HCT116 (cell line): ENCODE data around the gene PCNT. TPM values are rescaled to one million over a fixed set of nuclear protein-coding genes. Genes with fewer than 3 reads are reported as not detected.

ENCODE experiments used
- ATAC-seq: fragments of 200-7000 bp; cut with Tn5 transposase; 2 replicates; pipeline ENCODE4 v1.9.1; 2020; ENCODE audit warnings: mild to moderate bottlenecking, moderate library complexity
- BruUV-seq: library from RNA; stranded (reverse); fragments of 400-500 nt; replicated peaks from 2 replicates; lab custom pipeline; 2021; lab: Mats Ljungman, UMichigan
- CTCF ChIA-PET: fragments of 300-600 bp; sonication (Branson Sonifier 250); formaldehyde crosslinking; loops from one replicate; lab custom pipeline; 2021; ENCODE audit warnings: antibody characterized with exemption; lab: Charles Lee
- POLR2A ChIA-PET: fragments of 300-600, 350-600 bp; sonication (Branson Sonifier 250); formaldehyde crosslinking; loops from one replicate; lab custom pipeline; 2021; ENCODE audit warnings: antibody characterized with exemption; lab: Charles Lee
- RAD21 ChIA-PET, 2 experiments: fragments of 300-600 bp; sonication (Branson Sonifier 250); formaldehyde crosslinking; loops; one replicate each; lab custom pipeline; 2023; ENCODE audit warnings: low total read pairs in 2 of 2; ENCODE audit not compliant: uncharacterized antibody in 2 of 2, unreplicated experiment in 2 of 2, low non-redundant PET in 1 of 2; lab: Charles Lee
- DNase-seq: peaks from one replicate; pipeline ENCODE4 v3.0.0-alpha.2; 2010; ENCODE audit warnings: low read depth, low spot score
- H2AFZ ChIP-seq: fragments of 200-600 bp; shearing (Covaris generic), sonication (generic); 2 replicates; pipeline ENCODE4 v1.6.1; 2017; ENCODE audit warnings: low read depth, mixed run types, mixed read lengths, antibody characterized with exemption, low read length; ENCODE audit not compliant: poor library complexity, severe bottlenecking
- H3K27ac ChIP-seq: 2 replicates; pipeline ENCODE4 v1.5.1; 2012; ENCODE audit warnings: low read depth, low read length
- H3K27me3 ChIP-seq: fragments of 200-600 bp; sonication (generic); 2 replicates; pipeline ENCODE4 v1.6.1; 2016; ENCODE audit warnings: mixed run types, low read length, mixed read lengths; ENCODE audit not compliant: insufficient read depth
- H3K36me3 ChIP-seq, 2 experiments: fragments of 200-500 bp in 1 of 2; fragments of 200-600 bp in 1 of 2; sonication (Bioruptor generic) in 1 of 2; sonication (generic) in 1 of 2; 2 replicates each; pipeline versions ENCODE4 v1.5.1 to v1.6.1; 2014 to 2016; ENCODE audit warnings: low read length in 2 of 2, inconsistent platforms in 1 of 2, mixed read lengths in 1 of 2, mixed run types in 1 of 2; ENCODE audit not compliant: insufficient read depth in 2 of 2, control insufficient read depth in 1 of 2
- H3K4me1 ChIP-seq, 2 experiments: fragments of 200-600 bp in 1 of 2; sonication (generic) in 1 of 2; 2 replicates each; pipeline versions ENCODE4 v1.5.1 to v1.6.1; 2012 to 2017; ENCODE audit warnings: low read length in 2 of 2, inconsistent platforms in 1 of 2, mild to moderate bottlenecking in 1 of 2, mixed read lengths in 1 of 2, mixed run types in 1 of 2, moderate library complexity in 1 of 2; ENCODE audit not compliant: insufficient read depth in 2 of 2, control insufficient read depth in 1 of 2
- H3K4me2 ChIP-seq: fragments of 200-600 bp; sonication (generic); 2 replicates; pipeline ENCODE4 v1.6.1; 2017; ENCODE audit warnings: mixed run types, low read length, mixed read lengths
- H3K4me3 ChIP-seq, 2 experiments: fragments of 200-600 bp in 1 of 2; sonication (generic) in 1 of 2; replicated peaks in 1 of 2; 2 replicates each; pipeline ENCODE4 v1.5.1; 2011 to 2016; ENCODE audit warnings: low read length in 2 of 2, control low read depth in 1 of 2, low read depth in 1 of 2, mild to moderate bottlenecking in 1 of 2, mixed read lengths in 1 of 2, mixed run types in 1 of 2
- H3K79me2 ChIP-seq: fragments of 200-600 bp; sonication (generic); 2 replicates; pipeline ENCODE4 v1.6.1; 2017; ENCODE audit warnings: mild to moderate bottlenecking, mixed run types, low read length, moderate library complexity, mixed read lengths; ENCODE audit not compliant: insufficient read depth
- H3K9ac ChIP-seq: fragments of 200-600 bp; sonication (generic); 2 replicates; pipeline ENCODE4 v1.6.1; 2016; ENCODE audit warnings: low read length, mixed read lengths
- H3K9me2 ChIP-seq: fragments of 200-600 bp; sonication (generic), shearing (Covaris generic); 2 replicates; pipeline ENCODE4 v1.6.1; 2017; ENCODE audit warnings: mixed run types, mild to moderate bottlenecking, moderate library complexity; ENCODE audit not compliant: insufficient read depth
- H3K9me3 ChIP-seq, 2 experiments: fragments of 200-500 bp in 1 of 2; fragments of 200-600 bp in 1 of 2; sonication (Bioruptor generic) in 1 of 2; sonication (generic) in 1 of 2; 2 replicates each; pipeline ENCODE4 v1.6.1; 2014 to 2017; ENCODE audit warnings: low read length in 2 of 2, mixed read lengths in 2 of 2, inconsistent platforms in 1 of 2, low read depth in 1 of 2, mild to moderate bottlenecking in 1 of 2, mixed run types in 1 of 2, moderate library complexity in 1 of 2; ENCODE audit not compliant: control insufficient read depth in 1 of 2, insufficient read depth in 1 of 2
- H4K20me1 ChIP-seq: fragments of 200-600 bp; sonication (generic), shearing (Covaris generic); 2 replicates; pipeline ENCODE4 v1.6.1; 2017; ENCODE audit warnings: mixed run types, mild to moderate bottlenecking, moderate library complexity; ENCODE audit not compliant: insufficient read depth
- CEBPB ChIP-seq: IDR thresholded peaks from 2 replicates; pipeline ENCODE4 v1.6.1; 2012; ENCODE audit warnings: low read depth
- ELF1 ChIP-seq: IDR thresholded peaks from 2 replicates; pipeline ENCODE4 v1.6.1; 2012; ENCODE audit warnings: low read depth, borderline replicate concordance
- EZH2 ChIP-seq: fragments of 200-600 bp; sonication (generic); IDR thresholded peaks from 2 replicates; pipeline ENCODE4 v1.6.1; 2017; ENCODE audit warnings: antibody characterized with exemption, mixed run types
- MAX ChIP-seq: IDR thresholded peaks from 2 replicates; pipeline ENCODE4 v1.6.1; 2012
- POLR2A ChIP-seq: IDR thresholded peaks from 2 replicates; pipeline ENCODE4 v1.7.0; 2011; ENCODE audit warnings: borderline replicate concordance; ENCODE audit not compliant: insufficient read depth, insufficient read length; ENCODE audit errors: extremely low read depth
- POLR2AphosphoS5 ChIP-seq: IDR thresholded peaks from 2 replicates; pipeline ENCODE4 v1.6.1; 2011; ENCODE audit warnings: mild to moderate bottlenecking, low read depth, low read length, moderate library complexity
- RAD21 ChIP-seq: IDR thresholded peaks from 2 replicates; pipeline ENCODE4 v1.6.1; 2012; ENCODE audit warnings: low read depth, mild to moderate bottlenecking
- SIN3A ChIP-seq: IDR thresholded peaks from 2 replicates; pipeline ENCODE4 v1.6.1; 2012; ENCODE audit warnings: low read depth
- SP1 ChIP-seq: IDR thresholded peaks from 2 replicates; pipeline ENCODE4 v1.6.1; 2012; ENCODE audit warnings: low read depth
- SRF ChIP-seq: IDR thresholded peaks from 2 replicates; pipeline ENCODE4 v1.6.1; 2012; ENCODE audit warnings: low read depth
- YY1 ChIP-seq: IDR thresholded peaks from 2 replicates; pipeline ENCODE4 v1.6.1; 2011; ENCODE audit warnings: low read length, low read depth, moderate library complexity, mild to moderate bottlenecking; ENCODE audit not compliant: insufficient replicate concordance; ENCODE audit errors: extremely low read depth
- intact Hi-C: fragments of 100-400 bp; cut with micrococcal nuclease; formaldehyde crosslinking; loops from 2 replicates; pipeline ENCODE4 v1.10.0; 2022
- total RNA-seq: library from RNA; stranded (reverse); gene quantifications from one replicate; pipeline ENCODE4 v1.2.1, GENCODE V29; 2021; ENCODE audit not compliant: unreplicated experiment
- TF ChIP-seq, protein P1 (sequence below): IDR thresholded peaks from 2 replicates; pipeline ENCODE4 v1.6.1; 2012
- TF ChIP-seq, protein P2 (sequence below): IDR thresholded peaks from 2 replicates; pipeline ENCODE4 v1.6.1; 2012; ENCODE audit warnings: low read depth

Gene PCNT
- total RNA-seq, 1 experiment from 2014 or later, result 43.6 TPM

DNA sequence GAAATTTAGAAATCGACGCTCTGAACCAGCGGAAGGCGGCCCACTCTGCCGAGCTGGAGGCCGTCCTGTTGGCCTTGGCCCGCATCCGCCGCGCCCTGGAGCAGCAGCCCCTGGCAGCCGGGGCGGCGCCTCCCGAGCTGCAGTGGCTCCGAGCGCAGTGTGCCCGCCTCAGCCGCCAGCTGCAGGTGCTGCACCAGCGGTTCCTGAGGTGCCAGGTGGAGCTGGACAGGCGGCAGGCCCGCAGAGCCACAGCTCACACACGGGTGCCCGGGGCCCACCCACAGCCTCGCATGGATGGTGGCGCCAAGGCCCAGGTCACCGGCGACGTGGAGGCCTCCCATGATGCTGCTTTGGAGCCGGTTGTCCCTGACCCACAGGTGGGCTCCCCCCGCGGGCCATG lies 87.7 kb downstream of the PCNT start:
- H3K27ac ChIP-seq, result no peak overlapping the region; the same call in 1 of the 2 replicates
- ATAC-seq, result no peak
- RAD21 ChIA-PET, result no interaction called here
- H3K9me2 ChIP-seq, result no peaks in the 10 kb centered on the region
- CTCF ChIA-PET, result no interaction called here
- no peaks in the 10 kb centered on the region for H3K4me1 ChIP-seq
- H3K36me3 ChIP-seq, result peaks cover 0 to 6% of the 10 kb centered on the region in 2 experiments; a peak in 2 of 4 replicates
- H3K4me3 ChIP-seq, result no peak overlapping the region
- no peak overlapping the region for H3K4me2 ChIP-seq
- no peak overlapping the region for H3K9ac ChIP-seq
- H3K9me3 ChIP-seq, result no peaks in the 10 kb centered on the region
- no TSS peak for BruUV-seq
- no peaks in the 10 kb centered on the region for H3K79me2 ChIP-seq
- POLR2A ChIA-PET, result no interaction called here
- no peak overlapping the region for H2AFZ ChIP-seq
- H3K27me3 ChIP-seq, result no peaks in the 10 kb centered on the region
- no peaks in the 10 kb centered on the region for H4K20me1 ChIP-seq
- no peak for TF ChIP-seq YY1
- TF ChIP-seq EZH2, result no peak
- TF ChIP-seq MAX, result no peak
- no peak for TF ChIP-seq SIN3A
- no peak for TF ChIP-seq SP1
- no peak for TF ChIP-seq RAD21
- TF ChIP-seq POLR2A, result no peak
- no peak for TF ChIP-seq SRF
- DNase-seq, result no peak
- intact Hi-C loops, result no loop called here

GRCh38 chr21:46412521-46413364 lies 88.8 kb downstream of the PCNT start:
- no peaks in the 10 kb centered on the region for H3K27me3 ChIP-seq
- no peak overlapping the region for H3K4me2 ChIP-seq
- intact Hi-C loops, result no loop called here
- no peaks in the 10 kb centered on the region for H3K9me2 ChIP-seq
- no TSS peak for BruUV-seq
- ATAC-seq (no peak), DNase-seq (no peak)
- no peaks in the 10 kb centered on the region for H3K9me3 ChIP-seq
- H3K27ac ChIP-seq, result no peak overlapping the region
- no peaks in the 10 kb centered on the region for H3K4me1 ChIP-seq
- POLR2A ChIA-PET, result no interaction called here
- no peak overlapping the region for H2AFZ ChIP-seq
- RAD21 ChIA-PET, result no interaction called here
- no peaks in the 10 kb centered on the region for H3K79me2 ChIP-seq
- peaks cover 0 to 6% of the 10 kb centered on the region in 2 experiments; a peak in 3 of 4 replicates for H3K36me3 ChIP-seq
- CTCF ChIA-PET, result no interaction called here
- no peak overlapping the region for H3K9ac ChIP-seq
- H4K20me1 ChIP-seq, result no peaks in the 10 kb centered on the region
- H3K4me3 ChIP-seq, result no peak overlapping the region
- TF ChIP-seq, protein P1, sequence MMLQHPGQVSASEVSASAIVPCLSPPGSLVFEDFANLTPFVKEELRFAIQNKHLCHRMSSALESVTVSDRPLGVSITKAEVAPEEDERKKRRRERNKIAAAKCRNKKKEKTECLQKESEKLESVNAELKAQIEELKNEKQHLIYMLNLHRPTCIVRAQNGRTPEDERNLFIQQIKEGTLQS, result no peak
- TF ChIP-seq MAX (no peak), POLR2AphosphoS5 (no peak), SIN3A (no peak), SP1 (no peak), ELF1 (no peak), CEBPB (no peak), RAD21 (no peak)
- TF ChIP-seq, protein P2, sequence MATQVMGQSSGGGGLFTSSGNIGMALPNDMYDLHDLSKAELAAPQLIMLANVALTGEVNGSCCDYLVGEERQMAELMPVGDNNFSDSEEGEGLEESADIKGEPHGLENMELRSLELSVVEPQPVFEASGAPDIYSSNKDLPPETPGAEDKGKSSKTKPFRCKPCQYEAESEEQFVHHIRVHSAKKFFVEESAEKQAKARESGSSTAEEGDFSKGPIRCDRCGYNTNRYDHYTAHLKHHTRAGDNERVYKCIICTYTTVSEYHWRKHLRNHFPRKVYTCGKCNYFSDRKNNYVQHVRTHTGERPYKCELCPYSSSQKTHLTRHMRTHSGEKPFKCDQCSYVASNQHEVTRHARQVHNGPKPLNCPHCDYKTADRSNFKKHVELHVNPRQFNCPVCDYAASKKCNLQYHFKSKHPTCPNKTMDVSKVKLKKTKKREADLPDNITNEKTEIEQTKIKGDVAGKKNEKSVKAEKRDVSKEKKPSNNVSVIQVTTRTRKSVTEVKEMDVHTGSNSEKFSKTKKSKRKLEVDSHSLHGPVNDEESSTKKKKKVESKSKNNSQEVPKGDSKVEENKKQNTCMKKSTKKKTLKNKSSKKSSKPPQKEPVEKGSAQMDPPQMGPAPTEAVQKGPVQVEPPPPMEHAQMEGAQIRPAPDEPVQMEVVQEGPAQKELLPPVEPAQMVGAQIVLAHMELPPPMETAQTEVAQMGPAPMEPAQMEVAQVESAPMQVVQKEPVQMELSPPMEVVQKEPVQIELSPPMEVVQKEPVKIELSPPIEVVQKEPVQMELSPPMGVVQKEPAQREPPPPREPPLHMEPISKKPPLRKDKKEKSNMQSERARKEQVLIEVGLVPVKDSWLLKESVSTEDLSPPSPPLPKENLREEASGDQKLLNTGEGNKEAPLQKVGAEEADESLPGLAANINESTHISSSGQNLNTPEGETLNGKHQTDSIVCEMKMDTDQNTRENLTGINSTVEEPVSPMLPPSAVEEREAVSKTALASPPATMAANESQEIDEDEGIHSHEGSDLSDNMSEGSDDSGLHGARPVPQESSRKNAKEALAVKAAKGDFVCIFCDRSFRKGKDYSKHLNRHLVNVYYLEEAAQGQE, result no peak
